Measurements from ENCODE around the gene FBXO10. TPM values are rescaled to one million over a fixed set of nuclear protein-coding genes. Genes with fewer than 3 reads are reported as not detected.

FBXO10 gene
- total RNA-seq, 2 donors from 2014 or later, result 2.7 to 2.9 TPM

GRCh38 chr9:37623267-37623666 lies 47.1 kb upstream of the FBXO10 start:
- no peaks in the 10 kb centered on the region for H3K36me3 ChIP-seq
- no peak for DNase-seq
- TF ChIP-seq CTCF (IDR thresholded peaks at IDR 0.05), result no peak
- no peak overlapping the region for H3K4me3 ChIP-seq
- no peak overlapping the region for H3K9ac ChIP-seq (ENCODE audit: low read depth in 2 of 2, low read length in 2 of 2)
- H3K27me3 ChIP-seq, result no peaks in the 10 kb centered on the region
- H3K27ac ChIP-seq, result no peak overlapping the region
- no peaks in the 10 kb centered on the region for H3K4me1 ChIP-seq
- H3K9me3 ChIP-seq, result no peaks in the 10 kb centered on the region
- intact Hi-C loops (cut with DNase I), result no loop called here

GRCh38 chr9:37622462-37622861 lies 46.3 kb upstream of the FBXO10 start:
- intact Hi-C loops (cut with DNase I), result no loop called here
- no peaks in the 10 kb centered on the region for H3K4me1 ChIP-seq
- TF ChIP-seq CTCF (IDR thresholded peaks at IDR 0.05), result no peak
- H3K27me3 ChIP-seq, result no peaks in the 10 kb centered on the region
- H3K36me3 ChIP-seq, result no peaks in the 10 kb centered on the region
- no peak overlapping the region for H3K27ac ChIP-seq
- H3K9ac ChIP-seq (ENCODE audit: low read depth in 2 of 2, low read length in 2 of 2), result no peak overlapping the region
- no peaks in the 10 kb centered on the region for H3K9me3 ChIP-seq
- DNase-seq, result no peak
- H3K4me3 ChIP-seq, result no peak overlapping the region

GRCh38 chr9:37621273-37622121 lies 45.3 kb upstream of the FBXO10 start:
- no peak for DNase-seq
- H3K9me3 ChIP-seq, result no peaks in the 10 kb centered on the region
- H3K9ac ChIP-seq (ENCODE audit: low read depth in 2 of 2, low read length in 2 of 2), result no peak overlapping the region
- H3K27ac ChIP-seq, result no peak overlapping the region
- H3K4me1 ChIP-seq, result no peaks in the 10 kb centered on the region
- no peaks in the 10 kb centered on the region for H3K36me3 ChIP-seq
- intact Hi-C loops (cut with DNase I), result no loop called here
- no peak overlapping the region for H3K4me3 ChIP-seq
- no peak for TF ChIP-seq CTCF (IDR thresholded peaks at IDR 0.05)
- no peaks in the 10 kb centered on the region for H3K27me3 ChIP-seq

GRCh38 chr9:37620396-37620795 lies 44.2 kb upstream of the FBXO10 start:
- Histone ChIP-seq H3K4me1 (no peaks in the 10 kb centered on the region), H3K27ac (no peak overlapping the region), H3K4me3 (no peak overlapping the region), H3K36me3 (no peaks in the 10 kb centered on the region), H3K9me3 (no peaks in the 10 kb centered on the region), H3K9ac (ENCODE audit: low read depth in 2 of 2, low read length in 2 of 2) (no peak overlapping the region), H3K27me3 (no peaks in the 10 kb centered on the region)
- no peak for DNase-seq
- intact Hi-C loops (cut with DNase I), result no loop called here
- TF ChIP-seq CTCF (IDR thresholded peaks at IDR 0.05), result no peak

- Histone ChIP-seq H3K4me3 (no peak overlapping the region), H3K27ac (no peak overlapping the region), H3K4me1 (no peaks in the 10 kb centered on the region), H3K36me3 (no peaks in the 10 kb centered on the region), H3K9me3 (no peaks in the 10 kb centered on the region), H3K27me3 (no peaks in the 10 kb centered on the region), H3K9ac (ENCODE audit: low read depth in 2 of 2, low read length in 2 of 2) (no peak overlapping the region)
- intact Hi-C loops (cut with DNase I), result no loop called here
- DNase-seq, result no peak
- TF ChIP-seq CTCF (IDR thresholded peaks at IDR 0.05), result no peak
Measured at GRCh38 chr9:37619806-37620205, 43.6 kb upstream of the FBXO10 start.
